GM11168 (cell line): ENCODE results near the gene PHLPP1.
"Not testable (repeated sequence)": the region's sequence is repeated elsewhere in the genome, so short reads cannot be mapped to it uniquely, and the experiment has no call there.

Experiments
- in situ Hi-C: fragments of 300-500 bp; cut with MboI; formaldehyde crosslinking; loops from one replicate; pipeline ENCODE4 v1.12.0; 2022; ENCODE audit warnings: low sequenced_read_pairs; ENCODE audit not compliant: unreplicated experiment

PHLPP1 gene

DNA sequence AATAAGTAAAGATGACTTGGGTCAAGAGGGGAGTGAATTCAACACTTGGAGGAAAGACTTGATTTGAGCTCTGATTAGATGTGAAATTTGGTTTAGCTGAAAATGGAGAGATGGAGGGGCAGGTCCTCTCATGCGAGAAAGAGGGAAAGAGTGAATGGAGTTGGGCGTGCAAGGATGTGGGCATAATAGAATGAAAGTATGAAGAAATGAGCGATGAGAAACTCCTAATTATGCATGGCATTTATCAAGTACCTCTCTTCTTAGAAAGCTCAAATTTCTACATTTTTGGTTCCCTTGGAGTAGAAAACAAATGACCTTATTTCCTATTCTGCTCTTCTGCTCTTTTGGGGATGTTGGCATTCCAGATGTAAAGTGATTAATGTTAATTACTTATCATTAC is 161.5 kb downstream of the PHLPP1 start:
- in situ Hi-C loops = no loop called here

DNA sequence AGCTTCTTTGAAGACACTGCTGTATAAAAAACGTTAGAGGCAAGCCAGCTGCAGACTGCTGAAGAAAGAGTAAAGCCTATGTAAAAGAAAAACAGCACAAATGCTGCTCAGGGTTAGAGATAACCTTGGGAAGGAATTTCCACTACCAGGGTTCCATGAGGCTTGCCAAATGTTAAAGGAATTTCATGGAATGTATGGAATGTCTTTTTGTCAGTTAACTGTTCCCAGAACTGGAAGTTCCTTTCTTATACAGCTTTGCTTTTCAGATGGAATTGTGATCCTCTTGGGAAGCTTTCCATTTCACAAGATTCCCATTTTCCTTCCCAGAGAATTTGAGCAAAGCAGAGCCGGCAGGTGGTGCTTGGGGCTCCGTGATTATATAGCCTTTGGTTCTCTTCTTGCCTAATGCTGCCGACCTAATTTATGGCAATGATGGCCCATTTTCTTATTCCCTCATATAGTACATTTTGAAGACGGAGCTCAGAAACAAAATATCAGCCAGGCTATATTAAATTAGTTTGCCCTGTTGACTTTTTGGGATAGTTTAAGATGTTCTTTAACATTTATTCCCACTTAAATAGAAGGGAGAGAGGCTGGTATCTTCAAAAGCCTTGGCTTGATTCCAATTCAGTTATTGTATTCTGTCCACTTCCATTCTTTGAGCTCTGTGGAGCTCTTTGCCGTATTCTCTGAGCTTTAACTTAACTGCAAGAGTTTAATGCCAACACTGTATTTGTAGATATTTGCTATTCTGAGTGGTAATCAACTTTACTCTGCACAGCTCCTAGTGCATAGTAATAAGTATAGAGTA is 162.3 kb downstream of the PHLPP1 start:
- in situ Hi-C loops = no loop called here

DNA sequence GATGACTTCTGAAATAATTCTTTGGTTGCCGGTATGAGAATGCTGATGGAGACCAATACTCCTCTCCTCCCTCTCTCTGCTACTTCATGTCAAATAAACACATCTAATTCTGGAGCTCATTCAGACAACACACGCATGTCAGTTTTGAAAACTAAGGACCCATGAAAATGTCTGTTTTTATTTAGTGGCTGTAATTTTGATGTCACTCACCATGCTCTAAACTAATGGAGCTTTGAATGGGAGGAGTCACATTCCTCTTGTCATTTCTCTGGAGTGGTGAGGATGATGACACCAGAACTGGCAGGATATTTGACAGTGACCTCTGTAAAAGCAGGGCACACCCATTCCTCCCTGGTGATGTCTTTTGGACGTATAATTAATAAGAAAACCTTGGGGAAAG is 163.0 kb downstream of the PHLPP1 start:
- in situ Hi-C loops = no loop called here

DNA sequence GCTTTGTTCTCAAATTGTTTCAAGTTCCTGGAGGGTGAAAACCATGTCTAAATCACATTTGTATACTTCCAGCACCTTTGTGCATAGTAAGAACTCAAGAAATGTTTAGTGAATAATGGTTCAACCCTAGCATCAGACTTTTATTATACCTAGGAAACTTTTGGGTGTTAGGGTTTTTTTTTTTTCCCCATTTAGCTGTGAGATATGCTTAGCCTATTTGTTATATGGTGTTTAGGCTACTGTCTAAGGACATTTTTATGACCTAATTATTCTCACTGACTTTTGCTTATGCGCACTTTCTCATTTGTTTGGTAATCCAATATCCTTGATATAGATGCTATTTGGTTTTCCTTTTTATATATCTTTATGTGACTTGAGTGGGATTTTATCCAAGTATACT is 164.7 kb downstream of the PHLPP1 start:
- in situ Hi-C loops = no loop called here

DNA sequence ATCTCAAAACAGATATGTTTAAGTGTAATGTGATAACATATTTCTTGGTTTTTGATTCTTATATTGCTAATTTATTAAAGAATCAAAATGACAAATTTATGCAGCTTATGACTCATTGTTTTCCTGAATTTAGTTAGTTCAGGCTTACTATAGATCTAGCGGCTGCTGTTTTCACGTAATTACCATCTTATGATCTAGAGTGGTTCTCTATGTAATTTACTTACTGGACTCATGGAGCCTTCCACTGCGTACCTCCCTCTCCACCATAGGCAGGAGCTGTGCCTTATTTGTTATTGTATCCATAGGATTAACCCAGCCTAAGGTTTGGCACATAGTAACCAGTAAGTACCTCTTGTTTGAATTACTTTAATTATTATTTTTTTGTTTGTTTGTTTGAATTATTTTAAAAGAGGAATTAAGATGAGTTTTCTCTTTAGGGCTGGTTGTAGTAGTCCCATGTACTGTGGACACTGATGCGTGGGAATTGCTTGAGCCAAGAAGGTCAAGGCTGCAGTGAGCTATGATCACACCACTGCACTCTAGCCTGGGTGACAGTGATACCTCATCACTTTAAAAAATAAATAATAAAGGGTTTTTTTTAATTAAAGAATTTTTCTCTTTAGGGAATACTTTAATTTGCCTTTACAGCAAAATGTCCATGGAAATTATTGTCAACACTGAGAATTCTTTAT is 165.5 kb downstream of the PHLPP1 start:
- in situ Hi-C loops = no loop called here

DNA sequence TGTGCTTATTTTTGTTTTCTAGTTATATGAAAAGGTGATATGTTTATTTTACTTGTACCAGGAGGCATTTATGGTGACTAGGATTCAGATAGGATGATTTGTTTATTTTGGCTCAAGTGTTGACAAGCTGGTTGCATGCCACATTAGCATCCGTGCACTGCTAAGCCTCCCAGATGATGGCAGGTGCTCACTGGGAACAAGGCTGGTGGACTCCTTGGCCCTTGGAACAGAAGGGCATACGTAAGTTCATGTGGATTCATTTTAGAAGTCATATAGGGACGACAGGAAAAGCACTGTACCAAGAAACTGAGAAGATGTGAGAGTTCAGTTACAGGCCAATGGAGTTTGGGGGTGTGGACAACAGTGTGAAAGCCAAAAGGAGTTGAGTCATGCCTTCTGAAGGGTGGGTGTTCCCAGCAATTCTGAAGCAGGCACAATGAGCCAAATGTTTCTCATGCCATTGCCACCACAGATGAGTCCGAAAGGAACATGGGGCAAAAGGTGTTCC is 166.2 kb downstream of the PHLPP1 start:
- in situ Hi-C loops = no loop called here

DNA sequence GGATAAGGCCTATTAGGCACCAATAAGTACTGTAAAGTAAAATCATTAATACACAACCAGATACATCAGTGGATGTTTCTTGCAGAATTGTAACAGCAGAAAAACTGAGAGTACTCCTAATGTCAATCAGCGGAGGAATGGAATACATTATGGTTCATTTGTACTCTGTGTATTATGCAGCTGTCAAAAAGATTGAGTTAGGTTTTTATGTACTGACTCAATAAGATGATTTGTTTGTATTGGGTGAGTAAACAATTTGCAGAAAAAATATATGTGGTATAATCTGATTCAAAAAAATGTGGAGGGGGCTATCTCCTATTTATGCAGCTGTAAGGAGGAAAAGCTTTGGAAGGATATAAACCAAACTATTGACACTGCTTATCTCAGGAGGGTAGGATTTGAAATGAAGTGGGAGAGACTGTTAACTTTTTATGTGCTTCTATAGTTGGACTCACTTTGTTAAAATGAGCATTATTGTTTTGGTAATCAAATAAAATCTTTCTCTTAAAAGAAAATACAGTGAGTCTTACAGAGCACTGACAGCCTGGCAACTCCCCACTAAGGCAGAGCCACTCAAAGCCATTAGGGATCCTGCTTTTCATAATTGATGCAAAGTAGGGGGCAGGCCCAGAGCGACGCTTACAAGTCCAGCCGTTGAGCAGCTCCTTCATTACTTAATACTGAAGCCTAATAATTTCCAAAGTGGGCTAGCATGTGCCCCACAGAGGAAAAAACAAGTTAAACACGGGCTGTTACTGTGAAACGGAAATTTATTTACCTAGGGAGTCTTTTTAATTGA is 168.8 kb downstream of the PHLPP1 start:
- in situ Hi-C loops = no loop called here

DNA sequence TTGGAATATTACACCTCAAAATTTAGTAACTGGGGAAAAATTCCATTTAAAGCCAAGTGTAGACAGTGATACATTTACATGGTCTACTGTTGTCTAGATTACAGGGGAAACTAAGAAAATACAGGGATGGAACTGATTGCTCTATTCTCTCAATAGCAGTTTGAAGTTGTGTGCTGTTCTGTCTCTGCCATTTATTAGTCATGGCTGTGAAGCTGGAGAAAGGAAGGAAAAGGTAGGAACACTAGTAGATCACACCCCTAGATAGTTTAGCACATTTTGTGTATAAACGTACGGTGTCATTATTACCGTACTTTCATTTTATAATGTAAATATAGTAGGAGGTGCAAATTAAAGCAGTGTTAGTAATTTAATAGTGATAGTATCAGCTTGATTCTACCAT is 170.5 kb downstream of the PHLPP1 start:
- in situ Hi-C loops = no loop called here

DNA sequence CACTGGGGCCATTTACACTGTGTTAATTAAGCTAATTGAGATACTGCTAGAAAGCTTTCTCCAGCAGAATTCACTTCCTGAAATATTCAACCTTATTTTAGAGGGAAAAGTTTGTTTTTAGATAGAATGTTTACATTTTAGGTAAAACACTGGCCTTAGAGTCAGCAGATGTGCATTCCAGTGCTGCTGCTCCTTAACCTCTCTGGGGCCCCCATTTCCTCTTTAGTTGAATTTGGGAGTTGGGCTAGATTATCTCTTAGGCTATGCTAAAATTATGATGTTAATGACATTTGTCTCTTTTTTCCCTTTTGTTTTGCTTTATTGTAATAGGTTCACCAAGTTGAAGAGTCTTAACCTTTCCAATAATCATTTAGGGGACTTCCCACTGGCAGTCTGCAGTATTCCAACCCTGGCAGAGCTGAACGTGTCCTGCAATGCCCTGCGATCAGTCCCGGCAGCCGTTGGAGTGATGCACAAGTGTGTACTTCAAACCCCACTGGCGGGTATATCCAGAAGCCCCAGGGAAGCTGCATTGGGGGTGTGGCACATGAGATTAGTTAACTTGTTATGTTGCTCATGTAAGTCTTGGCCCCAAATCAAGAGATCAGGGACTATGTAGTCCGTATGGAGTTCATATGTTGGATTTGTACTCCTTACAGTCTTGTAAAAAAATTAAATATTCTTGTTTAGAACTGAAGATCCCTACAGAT is 179.5 kb downstream of the PHLPP1 start:
- in situ Hi-C loops = no loop called here

DNA sequence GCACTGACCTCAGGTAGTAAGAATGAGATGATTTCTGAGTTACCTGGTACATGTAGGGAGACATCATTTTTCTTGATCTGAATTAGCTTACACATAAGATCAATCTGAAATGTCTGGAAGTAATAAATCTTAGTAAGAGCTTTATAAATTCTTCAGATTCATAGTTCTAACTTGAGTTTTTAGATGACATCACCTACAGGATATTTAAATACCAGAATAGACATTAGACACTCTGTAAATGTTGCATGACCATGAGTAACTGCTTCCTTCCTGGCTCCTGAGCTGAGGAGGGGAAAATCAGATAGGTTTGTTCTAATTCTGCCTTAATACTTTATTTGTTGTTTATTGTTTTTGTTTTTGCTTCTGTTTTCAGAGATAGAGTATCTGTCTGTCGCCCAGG is 181.8 kb downstream of the PHLPP1 start:
- in situ Hi-C loops = no loop called here

DNA sequence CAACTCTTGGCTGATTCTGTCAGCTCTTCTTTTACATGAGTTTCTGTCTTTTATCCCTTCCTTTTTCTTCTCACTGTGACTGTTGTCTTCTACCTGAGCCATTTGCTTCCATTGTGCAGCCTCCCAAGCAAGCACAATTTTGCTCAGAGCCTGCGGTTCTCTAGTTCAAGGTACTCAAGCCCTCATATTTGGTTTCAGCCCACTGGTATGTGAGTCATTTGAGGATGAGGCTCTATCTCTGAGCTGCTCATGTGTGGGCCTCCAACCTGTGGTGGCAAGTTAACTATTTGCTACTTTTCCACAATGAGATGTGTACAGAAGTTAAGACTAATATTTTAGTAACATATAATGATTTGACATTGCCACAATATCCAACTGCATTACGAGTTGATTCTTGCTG is 183.0 kb downstream of the PHLPP1 start:
- in situ Hi-C loops = no loop called here

DNA sequence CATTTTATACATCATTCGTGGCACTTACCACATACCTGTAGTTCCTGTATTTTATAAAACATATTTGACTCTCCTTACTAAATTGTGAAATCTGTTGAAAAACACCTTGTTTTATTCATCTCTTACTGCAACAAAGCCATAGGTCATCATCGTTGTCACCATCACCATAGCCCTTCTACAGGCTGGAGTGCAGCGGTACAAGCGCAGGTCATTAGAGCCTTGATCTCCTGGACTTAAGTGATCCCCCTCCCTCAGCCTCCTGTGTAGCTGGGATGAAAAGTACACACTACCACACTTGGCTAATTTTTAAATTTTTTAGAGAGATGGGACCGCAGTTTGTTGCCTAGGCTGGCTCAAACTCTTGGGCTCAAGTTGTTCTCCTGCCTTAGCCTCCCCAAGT is 184.2 kb downstream of the PHLPP1 start:
- in situ Hi-C loops = no loop called here

DNA sequence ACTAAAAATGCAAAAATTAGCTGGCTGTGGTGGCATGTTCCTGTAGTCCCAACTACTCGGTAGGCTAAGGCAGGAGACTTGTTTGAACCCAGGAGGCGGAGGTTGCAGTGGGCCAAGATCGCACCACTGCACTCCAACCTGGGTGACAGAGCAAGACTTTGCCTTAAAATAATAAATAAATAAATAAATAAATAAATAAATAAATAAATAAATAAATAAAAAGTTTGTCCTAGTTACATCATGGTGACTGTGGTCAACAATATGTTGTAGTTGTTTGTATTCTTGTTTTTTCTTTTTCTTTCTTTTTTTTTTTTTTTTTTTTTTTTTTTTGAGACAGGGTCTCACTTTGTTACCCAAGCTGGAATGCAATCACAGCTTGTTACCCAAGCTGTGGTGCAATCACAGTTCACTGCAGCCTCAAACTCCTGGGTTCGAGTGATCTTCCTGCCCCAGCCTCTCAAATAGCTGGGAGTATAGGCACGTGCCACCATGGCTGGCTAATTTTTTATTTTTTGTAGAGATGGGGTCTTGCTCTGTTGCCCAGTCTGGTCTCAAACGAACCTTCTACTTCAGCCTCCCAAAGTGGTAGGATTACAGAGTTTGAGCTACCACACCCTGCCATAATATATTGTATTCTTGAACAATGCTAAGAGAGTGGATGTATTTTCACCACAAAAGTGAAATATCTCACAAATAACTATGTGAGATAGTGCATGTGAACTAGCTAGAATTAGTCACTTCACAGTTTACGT is 185.0 kb downstream of the PHLPP1 start:
- in situ Hi-C loops = no loop called here

DNA sequence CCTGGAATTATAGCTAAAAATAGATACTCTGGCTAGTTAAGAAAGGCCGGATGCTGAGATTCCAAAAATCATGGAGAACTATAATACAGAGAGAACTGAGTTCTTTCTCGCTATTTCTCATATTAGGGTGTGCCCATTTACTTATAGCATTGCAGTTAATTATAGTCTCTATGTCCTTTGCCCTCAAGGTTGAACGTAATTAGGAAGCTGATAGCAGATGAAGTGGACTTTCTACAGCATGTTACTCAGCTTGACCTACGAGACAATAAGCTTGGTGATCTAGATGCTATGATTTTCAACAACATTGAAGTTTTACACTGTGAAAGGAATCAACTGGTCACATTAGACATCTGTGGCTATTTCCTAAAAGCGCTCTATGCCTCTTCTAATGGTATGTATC is 187.4 kb downstream of the PHLPP1 start:
- in situ Hi-C loops = no loop called here

DNA sequence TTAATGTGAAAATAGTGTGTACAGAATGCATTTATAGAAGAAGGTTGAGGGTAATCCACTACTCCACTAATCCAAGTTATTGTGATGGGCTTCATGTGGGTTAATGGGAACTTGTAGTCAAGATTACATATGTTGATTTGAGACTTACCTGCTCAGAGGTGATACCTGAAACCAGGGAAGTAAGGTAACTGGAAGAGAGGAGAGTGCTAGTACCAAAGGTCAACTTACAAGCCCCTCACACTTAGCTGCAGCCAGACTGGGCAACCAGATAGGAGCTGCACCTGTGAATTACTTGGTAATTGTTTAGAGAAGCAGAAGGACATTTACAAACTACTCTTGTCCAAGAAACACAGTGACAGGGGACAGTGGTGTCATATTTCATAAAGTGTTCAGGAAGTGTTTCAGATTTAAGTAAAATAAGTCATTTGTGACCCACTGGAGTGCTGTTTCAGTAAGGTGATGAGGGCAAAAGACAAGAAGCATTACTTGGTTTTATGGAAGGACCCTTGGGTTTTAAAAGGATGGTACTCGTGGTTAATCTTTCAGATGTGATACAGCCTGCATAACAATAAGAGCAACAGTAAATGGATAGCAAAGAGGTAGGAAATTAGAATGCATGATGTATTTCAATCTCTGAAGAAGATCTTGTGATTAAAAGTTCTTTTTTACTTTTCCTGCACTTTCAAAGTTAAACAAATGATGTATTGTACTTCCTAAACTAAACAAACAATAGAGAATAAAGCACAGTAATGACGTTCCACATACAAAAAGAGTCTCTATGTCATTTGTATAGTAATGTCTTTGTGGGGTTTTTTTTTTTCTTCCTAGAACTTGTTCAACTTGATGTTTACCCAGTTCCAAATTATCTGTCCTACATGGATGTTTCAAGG is 189.3 kb downstream of the PHLPP1 start:
- in situ Hi-C loops = no loop called here

DNA sequence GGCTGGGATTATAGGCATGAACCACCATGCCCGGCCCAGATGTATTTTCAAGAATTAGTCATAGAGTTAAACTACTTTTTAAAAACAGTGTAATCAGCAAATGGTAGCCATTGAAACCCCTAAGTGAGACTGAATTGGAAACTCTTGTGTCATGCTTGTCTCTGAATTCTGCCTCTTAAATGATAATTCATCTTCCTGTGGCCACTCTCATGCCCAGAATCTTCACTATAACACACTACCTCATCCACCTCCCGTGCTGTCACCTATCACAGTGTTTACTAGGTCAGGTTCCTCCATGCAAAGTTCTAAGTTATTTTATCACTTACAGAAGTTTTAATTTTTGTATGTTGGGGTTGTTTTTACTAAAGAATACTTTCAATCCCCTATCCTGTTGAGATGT is 197.5 kb downstream of the PHLPP1 start:
- in situ Hi-C loops = no loop called here

DNA sequence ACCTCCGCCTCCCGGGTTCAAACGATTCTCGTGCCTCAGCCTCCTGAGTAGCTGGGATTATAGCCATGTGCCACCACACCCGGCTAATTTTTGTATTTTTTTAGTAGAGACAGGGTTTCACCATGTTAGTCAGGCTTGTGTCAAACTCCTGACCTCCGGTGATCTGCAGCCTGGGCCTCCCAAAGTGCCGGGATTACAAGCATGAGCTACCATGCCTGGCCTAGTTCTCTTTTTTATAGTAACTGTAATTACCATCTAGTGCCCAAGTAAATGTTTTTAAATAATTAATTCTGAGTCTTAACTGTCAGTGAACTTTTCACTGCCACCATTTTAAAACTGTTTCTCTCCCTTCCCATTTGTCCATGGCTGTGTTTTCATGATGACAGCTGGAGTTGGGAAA is 198.5 kb downstream of the PHLPP1 start:
- in situ Hi-C loops = not testable (repeated sequence)

DNA sequence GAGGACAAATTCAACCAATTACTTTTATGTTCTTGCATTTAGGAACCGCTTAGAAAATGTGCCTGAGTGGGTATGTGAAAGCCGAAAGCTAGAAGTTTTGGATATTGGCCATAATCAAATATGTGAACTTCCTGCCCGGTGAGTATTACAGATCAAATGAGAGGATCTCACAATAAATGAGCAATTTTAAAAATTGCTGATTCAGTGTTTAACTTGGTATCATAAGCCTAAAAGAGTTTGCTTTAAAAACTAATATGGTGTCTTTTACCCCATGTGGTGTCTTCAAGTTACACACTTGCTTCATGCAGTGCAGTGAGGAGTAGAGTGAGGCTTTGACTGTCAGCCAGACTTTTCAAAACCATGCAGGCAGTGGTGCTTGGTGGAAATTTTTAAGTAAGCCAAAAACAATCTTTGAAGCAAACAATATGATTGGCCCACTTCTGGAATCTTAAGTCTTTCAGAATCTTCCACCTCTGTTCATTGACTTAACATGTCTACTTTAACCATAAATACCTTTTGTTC is 199.6 kb downstream of the PHLPP1 start:
- in situ Hi-C loops = no loop called here
